Stimulated activated CD8-positive, alpha-beta memory T cell treated with anti-CD3 and anti-CD28 coated beads, Interleukin-15, amount 100 ng/mL, for 24 hours (primary cell): Measurements from ENCODE around the gene USP1.

Source experiments
- DNase-seq: peaks from one replicate; pipeline ENCODE4 v3.0.0-alpha.2; 2020; ENCODE audit warnings: low read depth

USP1 gene

DNA sequence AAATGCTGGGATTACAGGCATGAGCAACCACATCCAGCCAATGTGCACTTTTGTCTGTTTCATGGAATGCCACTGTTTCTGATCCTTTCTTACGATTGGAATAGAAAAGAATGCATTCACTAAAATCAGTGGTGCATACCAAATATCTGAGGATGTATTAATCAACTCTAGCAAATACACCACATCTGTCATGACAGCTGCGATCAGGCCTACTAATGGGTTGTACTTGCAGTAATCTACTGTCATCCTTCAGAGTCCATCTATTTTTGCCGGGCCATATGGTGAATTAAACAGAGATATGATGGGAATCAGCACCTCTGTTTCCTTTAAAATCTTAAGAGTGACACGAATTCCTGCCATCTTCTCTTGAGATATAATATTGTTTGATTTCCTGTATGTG, 8.5 kb upstream of the USP1 start:
- DNase-seq = no peak

DNA sequence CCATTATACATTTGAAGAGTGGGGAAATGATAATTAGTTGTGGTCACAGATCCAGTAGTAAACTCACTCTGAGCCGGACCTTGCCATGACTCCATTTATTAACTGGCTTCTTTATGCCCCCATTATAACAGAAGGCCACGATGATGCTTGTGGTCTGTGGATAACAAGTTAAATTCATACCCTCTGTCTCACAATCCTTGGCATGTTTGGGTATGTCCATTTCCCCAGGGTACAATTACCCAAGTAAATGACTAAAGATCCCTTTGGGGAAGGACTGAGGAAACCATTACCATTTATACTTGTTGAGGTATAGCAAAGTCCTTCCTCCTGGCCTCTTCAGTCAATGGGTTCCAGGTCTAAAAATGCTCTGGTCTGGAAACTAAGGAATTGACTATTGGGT, 7.3 kb upstream of the USP1 start:
- DNase-seq = no peak

DNA sequence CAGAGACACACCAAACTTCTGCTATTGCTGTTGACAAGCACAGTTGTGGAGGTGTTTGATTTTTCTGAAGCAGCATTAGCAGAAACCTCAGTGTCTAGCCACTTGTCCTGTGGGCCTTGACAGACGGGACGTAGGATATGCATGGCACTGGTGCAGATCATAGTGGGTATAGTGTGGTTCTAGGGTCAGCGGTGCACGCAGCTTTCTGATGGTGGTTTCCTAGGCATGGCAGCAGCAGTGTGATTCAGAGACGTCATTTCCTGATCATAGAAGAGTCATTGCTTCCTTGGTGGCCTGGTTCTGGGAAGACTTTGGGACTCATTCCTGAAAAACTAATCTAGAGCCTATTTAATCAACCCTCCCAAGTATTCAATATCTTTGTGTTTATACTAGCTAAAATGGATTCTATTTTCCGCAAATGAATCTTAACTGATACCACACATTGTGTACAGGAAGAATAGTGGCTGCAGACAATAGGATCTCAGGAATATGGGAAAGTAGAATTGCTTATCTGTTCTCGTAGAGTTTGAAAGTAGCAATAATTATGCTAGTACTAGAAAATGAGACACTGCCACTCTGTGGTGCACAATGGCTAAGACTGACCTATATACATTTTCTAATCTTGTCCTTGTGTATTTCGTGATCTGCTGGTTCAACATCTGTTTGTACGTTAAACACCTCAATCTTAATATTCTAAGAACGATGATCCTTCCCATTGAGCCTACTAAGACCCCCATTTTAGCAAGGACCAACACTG, 2.8 kb upstream of the USP1 start:
- DNase-seq = no peak

DNA sequence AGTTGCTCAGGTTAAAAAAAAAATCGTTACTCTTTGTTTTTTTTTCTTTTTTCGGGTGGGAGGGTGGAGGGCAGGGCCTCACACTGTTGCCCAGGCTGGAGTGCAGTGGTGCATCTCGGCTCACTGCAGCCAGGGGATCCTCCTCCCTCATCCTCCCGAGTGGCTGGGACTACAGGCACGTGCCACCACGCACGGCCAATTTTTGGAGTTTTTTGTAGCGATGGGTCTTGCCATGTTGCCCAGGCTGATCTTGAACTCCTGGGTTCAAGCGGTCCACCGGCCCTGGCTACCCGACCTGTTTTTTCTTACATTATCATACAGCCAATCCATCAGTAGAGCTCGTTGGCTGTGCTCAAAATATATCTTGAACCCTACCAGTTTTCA, 2.2 kb upstream of the USP1 start:
- no peak for DNase-seq

DNA sequence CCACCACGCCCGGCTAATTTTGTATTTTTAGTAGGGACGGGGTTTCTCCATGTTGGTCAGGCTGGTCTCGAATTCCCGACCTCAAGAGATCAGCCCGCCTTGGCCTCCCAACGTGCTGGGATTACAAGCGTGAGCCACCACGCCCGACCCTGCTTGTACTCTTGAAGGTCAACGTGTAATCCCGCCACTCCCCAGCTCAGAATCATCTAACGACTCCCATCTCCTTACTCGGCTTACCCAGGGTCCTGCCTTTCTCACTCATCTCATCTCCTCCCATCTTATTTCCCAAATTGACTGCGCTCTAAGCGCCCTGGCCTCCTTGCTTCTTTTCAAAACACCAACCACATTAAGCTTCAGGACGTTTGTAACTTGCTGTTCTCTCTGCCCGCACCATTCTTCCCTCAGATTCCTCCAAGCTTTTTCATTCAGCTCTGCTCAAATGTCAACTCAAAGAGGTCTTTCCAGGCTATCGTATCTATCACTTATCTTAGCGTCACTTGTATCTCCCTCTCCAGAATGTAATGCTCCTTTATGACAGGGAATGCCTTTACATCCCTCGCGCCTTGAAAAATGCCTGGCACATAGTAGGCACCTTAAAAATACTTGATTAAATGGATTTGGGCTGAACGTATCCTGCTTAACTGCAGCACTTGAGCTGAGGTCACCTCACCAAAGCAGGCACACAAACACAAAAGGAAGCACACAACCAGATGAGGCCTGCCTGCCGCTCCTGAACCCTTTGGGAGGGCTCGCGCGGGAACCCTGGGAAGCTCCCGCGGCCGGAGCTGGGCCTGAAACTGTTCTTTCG, 1.4 kb upstream of the USP1 start:
- no peak for DNase-seq

DNA sequence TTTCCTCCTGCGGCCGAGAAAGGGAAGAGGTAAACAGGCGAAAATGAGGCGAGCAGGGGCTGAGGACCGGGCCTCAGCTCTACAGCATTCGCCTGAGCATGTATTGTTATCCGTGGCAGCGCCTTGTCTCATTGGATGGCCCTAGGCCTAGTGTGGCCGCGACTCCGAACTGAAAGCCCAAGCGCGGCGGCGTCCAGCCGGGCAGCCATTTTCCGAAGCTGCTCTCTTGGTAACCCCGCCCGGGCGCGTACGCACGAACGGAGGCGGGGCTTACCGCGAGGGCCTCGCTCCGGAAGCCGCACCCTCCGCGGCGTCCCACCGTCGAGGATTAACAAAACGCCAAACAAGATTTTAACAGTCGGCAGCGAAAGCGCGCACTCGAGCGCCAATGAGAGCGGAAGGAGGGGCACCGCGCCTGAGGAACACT, 797 bp upstream of the USP1 start:
- DNase-seq = peak; percentile 84

DNA sequence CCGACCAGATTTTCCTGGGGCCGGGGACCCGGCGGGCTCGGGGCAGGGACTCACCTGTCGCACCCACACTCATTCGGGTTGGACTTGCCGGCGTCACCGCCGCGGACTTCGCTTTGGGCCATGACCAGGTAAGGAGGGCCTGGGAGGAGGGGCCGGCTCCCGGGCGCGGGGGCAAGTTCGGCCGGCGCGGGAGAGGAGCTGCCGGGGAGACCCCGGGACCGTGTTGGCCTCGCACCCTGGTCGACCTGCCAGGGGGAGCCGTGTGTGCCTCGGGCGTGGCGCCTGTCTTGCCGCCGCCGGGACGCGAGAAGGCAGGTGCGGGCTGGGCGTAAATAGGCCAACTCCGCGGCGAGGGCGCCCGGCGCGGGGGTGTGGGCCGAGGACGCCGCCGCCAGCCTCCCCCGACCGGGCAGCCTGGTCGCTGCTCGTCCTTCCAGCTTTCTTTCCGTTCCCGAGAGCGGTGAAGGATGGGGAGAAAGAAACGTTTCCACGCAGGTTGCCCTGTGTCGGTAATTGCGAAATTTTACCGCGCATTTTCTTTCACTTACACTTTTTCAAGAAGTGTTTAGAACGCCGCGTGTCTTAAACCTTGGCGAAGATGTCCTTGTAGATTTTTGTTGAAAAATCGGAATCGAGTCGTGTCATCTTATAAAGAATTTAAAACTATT, 558 bp downstream of the USP1 start:
- no peak for DNase-seq

DNA sequence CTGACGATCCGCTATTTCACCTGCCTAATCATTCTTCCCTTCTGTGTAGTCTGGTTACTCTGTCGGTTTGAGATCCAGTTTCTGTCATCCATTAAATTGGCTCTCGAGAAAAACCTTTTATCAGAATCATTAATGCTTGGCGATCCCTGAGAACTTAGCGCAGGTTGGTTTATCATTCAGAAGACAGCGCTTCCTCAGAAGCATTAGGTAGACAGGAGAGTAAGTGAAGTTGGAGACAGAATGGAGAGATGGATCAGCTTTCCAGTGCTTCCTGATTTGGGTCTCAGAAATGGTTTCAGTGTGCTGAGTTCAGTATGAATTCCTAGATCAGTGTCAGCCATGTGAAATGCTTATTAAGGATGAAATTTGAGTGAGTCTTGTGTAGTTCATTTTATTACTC, 1.3 kb downstream of the USP1 start:
- DNase-seq = no peak

DNA sequence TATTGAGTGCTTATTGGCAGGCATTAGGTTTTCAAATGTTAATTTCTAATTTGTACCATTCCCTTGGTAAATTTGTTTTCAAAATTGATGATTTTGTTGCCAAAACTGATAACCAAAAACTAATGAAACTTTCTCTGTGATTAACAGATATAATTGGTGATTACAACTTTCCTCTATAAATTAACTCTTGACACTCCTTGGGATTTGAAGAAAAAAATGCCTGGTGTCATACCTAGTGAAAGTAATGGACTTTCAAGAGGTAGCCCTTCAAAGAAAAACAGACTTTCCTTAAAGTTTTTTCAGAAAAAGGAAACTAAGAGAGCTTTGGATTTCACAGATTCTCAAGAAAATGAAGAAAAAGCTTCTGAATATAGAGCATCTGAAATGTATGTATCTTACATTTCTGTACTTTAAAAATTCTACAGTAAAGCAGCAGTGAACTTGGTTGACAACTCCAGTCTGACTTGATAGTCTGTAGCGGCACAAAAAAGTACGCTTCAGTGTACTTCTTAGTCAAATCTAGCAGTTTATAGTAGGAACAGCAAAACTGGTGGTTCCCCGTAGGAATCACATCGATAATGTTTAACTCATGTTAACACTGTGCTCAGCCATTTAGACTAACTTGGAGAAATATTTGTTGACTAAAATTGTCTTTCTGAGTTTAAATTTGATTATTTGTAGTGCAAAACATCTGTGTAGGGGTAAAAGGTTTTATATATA, 3.0 kb downstream of the USP1 start:
- DNase-seq = no peak

DNA sequence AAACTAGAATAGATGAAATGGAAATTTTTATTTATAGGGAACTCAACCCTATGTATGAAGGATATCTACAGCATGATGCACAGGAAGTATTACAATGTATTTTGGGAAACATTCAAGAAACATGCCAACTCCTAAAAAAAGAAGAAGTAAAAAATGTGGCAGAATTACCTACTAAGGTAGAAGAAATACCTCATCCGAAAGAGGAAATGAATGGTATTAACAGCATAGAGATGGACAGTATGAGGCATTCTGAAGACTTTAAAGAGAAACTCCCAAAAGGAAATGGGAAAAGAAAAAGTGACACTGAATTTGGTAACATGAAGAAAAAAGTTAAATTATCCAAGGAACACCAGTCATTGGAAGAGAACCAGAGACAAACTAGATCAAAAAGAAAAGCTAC, 7.9 kb downstream of the USP1 start:
- no peak for DNase-seq

DNA sequence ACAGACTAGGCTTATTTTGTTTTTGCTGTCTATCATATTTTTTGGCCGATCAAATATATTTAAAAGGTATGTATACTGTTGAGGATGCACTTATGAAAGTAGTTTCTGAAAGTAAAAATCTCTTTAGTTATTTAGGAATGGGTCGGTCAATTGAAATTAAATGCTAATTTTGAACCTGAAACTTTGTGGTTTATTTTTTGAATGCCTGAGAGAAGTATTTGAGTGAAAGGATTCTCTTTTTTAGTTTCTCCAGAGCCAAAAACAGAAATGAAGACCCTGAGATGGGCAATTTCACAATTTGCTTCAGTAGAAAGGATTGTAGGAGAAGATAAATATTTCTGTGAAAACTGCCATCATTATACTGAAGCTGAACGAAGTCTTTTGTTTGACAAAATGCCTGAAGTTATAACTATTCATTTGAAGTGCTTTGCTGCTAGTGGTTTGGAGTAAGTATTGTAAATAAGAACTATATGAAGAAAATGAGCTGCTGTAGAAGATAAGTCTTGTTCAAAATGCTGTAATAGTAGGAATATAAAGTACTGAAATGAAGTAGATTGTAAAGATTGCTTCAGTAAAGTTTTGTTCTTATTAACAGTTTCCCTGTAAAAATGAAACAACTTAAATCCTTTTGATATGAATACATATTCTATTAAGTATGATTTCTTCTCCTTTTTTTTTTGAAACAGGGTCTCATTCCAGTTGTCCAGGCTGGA, 11.5 kb downstream of the USP1 start:
- no peak for DNase-seq

DNA sequence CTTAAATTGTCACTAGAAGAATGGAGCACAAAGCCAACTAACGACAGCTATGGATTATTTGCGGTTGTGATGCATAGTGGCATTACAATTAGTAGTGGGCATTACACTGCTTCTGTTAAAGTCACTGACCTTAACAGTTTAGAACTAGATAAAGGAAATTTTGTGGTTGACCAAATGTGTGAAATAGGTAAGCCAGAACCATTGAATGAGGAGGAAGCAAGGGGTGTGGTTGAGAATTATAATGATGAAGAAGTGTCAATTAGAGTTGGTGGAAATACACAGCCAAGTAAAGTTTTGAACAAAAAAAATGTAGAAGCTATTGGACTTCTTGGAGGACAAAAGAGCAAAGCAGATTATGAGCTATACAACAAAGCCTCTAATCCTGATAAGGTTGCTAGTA, 13.5 kb downstream of the USP1 start:
- DNase-seq = no peak

DNA sequence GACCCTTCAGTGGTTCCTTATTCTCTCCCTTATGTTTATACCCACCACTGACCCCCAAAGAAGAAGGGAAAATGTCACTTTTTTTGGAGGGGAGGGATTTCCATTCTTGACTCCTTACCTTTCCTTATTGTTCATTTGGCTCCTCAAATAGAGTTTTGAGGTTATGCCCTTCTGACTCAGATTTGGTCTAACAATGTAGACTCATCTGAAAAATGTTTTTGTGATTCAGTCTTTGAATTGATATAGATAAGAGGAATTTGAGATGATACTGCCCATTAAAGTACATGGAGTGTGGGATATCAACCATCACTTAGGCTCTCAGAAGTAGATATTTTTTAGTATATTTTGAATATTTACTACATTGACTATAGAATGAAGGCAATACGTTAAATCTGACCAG, 16.1 kb downstream of the USP1 start:
- no peak for DNase-seq

DNA sequence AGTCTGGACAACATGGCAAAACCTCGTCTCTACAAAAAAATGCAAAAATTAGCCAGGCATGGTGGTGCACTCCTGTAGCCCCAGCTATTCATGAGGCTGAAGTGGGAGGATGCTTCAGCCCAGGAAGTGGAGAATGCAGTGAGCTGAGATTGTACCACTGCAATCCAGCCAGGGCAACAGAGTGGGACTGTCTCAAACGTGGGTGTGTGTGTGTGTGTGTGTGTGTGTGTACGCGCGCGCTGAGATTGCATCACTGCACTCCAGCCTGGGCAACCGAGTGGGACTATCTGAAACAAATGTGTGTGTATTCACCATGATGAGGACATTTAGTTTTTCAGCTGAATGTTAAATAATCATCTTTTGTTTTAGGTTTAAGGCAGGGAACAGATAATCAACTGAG, 21.1 kb downstream of the USP1 start:
- no peak for DNase-seq

DNA sequence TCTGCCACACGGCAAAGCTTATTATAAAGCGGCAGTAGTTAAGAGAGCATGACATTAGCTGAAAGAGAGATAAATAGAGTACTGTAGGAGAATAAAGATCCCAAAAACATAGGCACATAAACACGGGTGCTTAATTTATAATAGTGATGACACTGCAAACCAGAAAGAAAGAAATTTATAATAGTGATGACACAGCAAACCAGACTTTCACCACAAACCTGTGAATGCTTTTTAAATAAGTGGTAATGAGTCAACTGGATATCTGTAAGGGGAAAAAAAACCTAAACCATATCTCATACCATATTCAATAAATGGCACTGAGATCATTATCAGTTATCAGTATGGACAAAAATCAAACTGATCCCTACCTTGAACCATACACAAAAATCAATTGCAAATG, 25.5 kb downstream of the USP1 start:
- DNase-seq = no peak

DNA sequence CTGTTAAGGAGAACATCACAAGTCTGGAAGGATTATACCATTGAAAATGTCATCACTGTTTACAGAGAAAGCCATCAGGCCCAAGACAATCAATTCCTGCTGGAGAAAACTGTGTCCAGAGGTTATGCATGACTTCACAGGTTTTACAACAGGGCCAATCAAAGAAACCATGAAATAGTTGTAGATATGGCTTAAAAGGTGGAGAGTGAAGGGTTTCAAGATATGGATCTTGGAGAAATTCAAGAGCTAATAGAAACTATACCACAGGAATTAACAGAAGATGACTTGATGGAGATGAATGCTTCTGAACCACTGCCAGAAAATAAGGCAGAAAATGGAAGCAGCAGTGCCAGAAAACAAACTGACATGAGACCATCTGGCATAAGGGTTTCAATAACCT, 30.2 kb downstream of the USP1 start:
- DNase-seq = no peak

DNA sequence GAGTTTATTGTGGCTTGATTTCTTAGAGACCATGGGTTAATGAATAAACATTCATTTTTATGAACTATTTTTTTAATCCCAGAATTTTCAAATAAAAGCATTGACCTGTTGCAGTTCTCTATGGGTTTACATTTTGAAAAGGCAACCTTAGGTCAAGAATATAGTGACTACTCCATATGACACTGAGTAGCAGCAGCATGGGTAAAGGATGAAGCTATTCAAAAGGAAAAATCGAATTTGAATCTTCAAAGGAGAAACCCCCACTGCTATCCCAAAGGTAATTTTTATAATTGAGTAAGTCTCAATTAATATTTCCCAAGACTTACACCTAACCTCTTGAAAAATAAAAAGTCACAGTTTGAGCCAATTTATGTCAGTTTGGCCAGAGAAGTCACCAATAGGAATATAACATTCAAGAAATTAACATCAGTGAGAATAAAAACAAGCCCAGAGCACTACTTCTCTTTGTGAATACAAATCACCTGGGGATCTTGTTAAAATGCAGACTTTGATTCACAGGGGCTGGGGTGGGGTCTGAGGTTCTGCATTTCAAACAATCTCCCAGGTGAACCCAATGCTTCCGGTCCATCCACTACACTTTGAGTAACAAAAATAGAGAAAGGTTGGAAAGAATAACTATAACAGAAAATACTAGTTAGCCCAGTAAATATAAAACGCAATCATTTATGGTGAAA, 39.8 kb downstream of the USP1 start:
- DNase-seq = no peak

DNA sequence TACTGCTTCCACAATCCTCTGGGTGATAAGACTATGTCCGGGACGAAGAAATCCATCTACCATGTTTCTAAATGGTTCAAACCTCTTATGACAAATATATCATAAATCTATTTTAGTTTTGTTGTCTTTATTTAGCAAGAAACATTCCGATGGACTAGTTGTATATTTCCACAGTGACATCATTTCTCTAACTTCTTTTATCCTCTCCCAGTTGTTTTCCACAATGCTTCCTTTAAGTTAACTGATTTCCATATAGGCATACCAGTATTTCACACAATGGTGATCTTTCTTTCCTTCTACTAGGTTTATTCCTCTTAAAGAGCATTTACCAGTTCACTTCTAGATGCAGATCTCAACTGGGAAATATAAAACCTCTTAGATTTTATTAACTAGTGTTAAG, 44.8 kb downstream of the USP1 start:
- no peak for DNase-seq

DNA sequence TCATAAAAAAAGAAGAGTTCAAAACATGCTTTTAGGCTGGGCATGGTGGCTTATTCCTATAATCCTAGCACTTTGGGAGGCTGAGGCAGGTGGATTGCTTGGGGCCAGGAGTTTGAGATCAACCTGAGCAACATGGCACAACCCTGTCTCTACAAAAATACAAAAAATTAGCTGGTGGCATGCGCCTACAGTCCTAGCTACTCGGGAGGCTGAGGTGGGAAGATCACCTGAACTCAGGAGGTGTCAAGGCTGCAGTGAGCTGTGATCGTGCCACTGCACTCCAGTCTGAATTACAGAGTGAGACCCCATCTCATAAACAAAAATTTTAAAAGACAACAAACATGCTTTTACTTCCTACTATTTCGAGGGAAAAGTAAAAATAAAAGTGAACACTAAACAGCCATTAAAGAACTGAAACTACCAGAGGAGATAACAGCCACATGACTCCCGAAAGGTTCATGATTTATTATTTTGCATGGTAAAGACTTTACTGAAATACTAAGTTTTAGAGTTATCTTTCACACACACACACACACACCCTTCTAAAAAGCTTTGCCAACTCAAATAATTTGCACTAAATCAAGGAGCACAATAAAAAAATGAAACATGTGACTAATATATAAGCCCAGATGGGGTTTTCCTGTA, 48.1 kb downstream of the USP1 start:
- DNase-seq = no peak

DNA sequence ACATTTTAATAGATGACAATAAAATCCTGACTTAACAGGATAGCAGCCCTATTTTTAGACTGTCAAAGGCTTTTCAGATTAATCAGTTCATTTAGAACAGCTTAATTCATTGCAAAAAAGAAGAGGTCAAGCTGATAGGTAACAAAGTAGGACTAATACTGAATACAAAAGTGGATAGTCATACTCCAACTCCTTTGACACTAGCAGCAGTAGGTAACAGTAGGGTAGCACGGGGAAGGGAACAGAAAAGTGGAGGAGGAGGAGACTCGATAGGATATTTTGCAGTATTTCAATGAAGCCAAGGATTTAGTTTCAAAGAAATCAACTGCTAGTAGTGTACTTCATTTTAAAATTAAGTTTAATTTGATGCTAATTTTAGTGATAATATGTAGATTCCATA, 51.1 kb downstream of the USP1 start:
- no peak for DNase-seq

DNA sequence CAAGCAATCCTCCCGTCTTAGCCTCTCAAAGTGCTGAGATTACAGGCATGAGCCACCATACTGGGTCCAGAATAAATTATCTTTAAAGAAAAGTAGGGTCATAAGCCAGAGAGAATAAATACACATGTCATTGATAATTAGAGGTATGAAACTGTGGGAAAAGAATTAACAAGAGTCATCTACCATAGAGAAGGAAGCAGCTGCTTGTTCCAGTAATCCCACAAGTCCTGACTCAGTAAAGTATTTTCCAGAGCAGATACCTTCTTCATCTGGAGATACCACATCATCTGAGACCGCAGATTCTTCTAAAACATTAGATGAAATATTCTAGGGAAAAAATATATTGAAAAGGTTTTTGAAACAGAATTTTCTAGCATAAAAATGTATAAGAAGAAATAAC, 55.7 kb downstream of the USP1 start:
- DNase-seq = no peak
